Thyroid gland (tissue), 4 donors: ENCODE measurements around the gene GOLGA6D. TPM values are rescaled to one million over a fixed set of nuclear protein-coding genes. Genes with fewer than 3 reads are reported as not detected.
"Not testable (repeated sequence)": the region's sequence is repeated elsewhere in the genome, so short reads cannot be mapped to it uniquely, and the experiment has no call there.

Source experiments
- DNase-seq, 2 donors: peaks; one replicate each; pipeline ENCODE4 v3.0.0-alpha.2; 2019
- H3K27ac ChIP-seq, 3 donors: fragments of 200-600 bp; sonication (generic); 1 replicate in 2 of 3; 2 replicates in 1 of 3; pipeline ENCODE4 v1.5.1; 2016 to 2019; ENCODE audit warnings: mild to moderate bottlenecking in 1 of 3, moderate library complexity in 1 of 3
- H3K27me3 ChIP-seq: fragments of 200-600 bp; sonication (generic); one replicate; pipeline ENCODE4 v1.5.1; 2019
- H3K36me3 ChIP-seq, 2 donors: fragments of 200-600 bp; sonication (generic); one replicate each; pipeline ENCODE4 v1.5.1; 2016 to 2019
- H3K4me1 ChIP-seq, 2 donors: fragments of 200-600 bp; sonication (generic); one replicate each; pipeline ENCODE4 v1.5.1; 2017 to 2019
- H3K4me3 ChIP-seq, 3 donors: fragments of 200-600 bp; sonication (generic); replicated peaks in 1 of 3; 1 replicate in 2 of 3; 2 replicates in 1 of 3; pipeline ENCODE4 v1.5.1; 2016; ENCODE audit warnings: mild to moderate bottlenecking in 1 of 3
- H3K9me3 ChIP-seq: fragments of 200-600 bp; sonication (generic); one replicate; pipeline ENCODE4 v1.5.1; 2017
- POLR2A ChIP-seq, 2 donors: fragments of 450-650 bp; IDR thresholded peaks; one replicate each; pipeline ENCODE4 v1.6.1; 2017; ENCODE audit warnings: antibody characterized with exemption in 2 of 2, mild to moderate bottlenecking in 2 of 2, moderate library complexity in 1 of 2
- WGBS, 2 donors: methylation state at CpG; one replicate each; pipeline ENCODE4 v1.1.5; 2017; 5-methylcytosine and 5-hydroxymethylcytosine counted together
- intact Hi-C: fragments of 100-400 bp; cut with DNase I; formaldehyde crosslinking; loops from one replicate; pipeline ENCODE4 v1.15.1; 2023
- total RNA-seq, 4 donors: library from RNA; depleted of rRNA; stranded (reverse); fragments of >200 nt; gene quantifications; one replicate each; pipeline ENCODE4 v1.2.3, GENCODE V29; 2016
- TF ChIP-seq, protein P1 (sequence below), 6 experiments: fragments of 200-600 bp in 3 of 6; fragments of 450-650 bp in 3 of 6; sonication (generic) in 3 of 6; IDR thresholded peaks; one replicate each; pipeline ENCODE4 v1.5.1; 2016 to 2019; ENCODE audit warnings: antibody characterized with exemption in 6 of 6, mild to moderate bottlenecking in 2 of 6, inconsistent platforms in 1 of 6, moderate library complexity in 1 of 6

Gene GOLGA6D
- total RNA-seq, 4 donors from 2014 or later: not detected

DNA sequence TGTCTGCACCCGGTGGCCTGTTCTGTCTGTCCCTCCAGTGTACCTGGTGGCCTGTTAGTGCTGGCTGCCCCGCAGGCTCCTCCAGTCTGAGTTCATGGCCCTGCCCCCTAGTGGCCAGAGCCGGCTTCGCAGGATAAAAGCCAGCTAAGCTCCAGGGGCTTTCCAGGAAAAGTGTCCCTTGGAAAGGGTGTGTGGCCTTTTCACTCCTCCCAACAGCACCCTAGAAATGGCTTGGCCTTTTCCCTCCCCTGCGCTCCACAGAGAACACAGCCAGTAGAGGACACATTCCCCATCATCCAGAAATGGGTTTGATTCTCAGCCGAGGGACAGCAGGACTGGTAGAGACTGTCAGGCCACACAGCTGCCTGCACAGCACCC, 16.7 kb downstream of the GOLGA6D start:
- H3K27ac ChIP-seq, H3K4me1 ChIP-seq, H3K27me3 ChIP-seq, H3K4me3 ChIP-seq, intact Hi-C loops, H3K36me3 ChIP-seq, H3K9me3 ChIP-seq: not testable (repeated sequence)
- DNase-seq: peak; percentile 68 to 72
- WGBS, 2 donors: 0 to 25% methylated on average over 4 to 6 of the region's 6 CpGs
- TF ChIP-seq, protein P1, sequence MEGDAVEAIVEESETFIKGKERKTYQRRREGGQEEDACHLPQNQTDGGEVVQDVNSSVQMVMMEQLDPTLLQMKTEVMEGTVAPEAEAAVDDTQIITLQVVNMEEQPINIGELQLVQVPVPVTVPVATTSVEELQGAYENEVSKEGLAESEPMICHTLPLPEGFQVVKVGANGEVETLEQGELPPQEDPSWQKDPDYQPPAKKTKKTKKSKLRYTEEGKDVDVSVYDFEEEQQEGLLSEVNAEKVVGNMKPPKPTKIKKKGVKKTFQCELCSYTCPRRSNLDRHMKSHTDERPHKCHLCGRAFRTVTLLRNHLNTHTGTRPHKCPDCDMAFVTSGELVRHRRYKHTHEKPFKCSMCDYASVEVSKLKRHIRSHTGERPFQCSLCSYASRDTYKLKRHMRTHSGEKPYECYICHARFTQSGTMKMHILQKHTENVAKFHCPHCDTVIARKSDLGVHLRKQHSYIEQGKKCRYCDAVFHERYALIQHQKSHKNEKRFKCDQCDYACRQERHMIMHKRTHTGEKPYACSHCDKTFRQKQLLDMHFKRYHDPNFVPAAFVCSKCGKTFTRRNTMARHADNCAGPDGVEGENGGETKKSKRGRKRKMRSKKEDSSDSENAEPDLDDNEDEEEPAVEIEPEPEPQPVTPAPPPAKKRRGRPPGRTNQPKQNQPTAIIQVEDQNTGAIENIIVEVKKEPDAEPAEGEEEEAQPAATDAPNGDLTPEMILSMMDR (IDR thresholded peaks at IDR 0.05): peak in 4 of 6 experiments; percentile 26 to 61 (median 38)

DNA sequence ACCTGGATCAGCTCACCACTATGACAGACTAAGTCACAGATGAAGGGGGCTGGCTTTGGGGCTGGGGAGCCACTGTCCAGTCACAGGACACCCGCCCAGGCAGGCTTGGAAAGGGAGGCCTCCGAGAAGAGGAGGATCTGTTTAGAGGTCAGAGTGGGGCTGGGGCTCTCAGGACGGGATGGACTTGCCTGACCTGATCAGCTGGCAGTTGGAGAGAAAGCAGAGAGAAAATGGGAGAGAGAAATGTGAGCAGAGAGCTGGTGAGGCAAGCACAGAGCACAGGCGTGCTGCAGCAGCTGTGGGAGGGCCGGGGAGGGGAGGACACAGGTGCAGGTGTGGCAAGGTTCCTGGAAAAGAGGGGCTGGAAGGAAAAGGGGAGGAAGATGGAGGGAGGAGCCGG, 17.4 kb downstream of the GOLGA6D start:
- H3K4me1 ChIP-seq, H3K9me3 ChIP-seq, H3K4me3 ChIP-seq, DNase-seq, intact Hi-C loops, H3K27ac ChIP-seq, H3K27me3 ChIP-seq, H3K36me3 ChIP-seq: not testable (repeated sequence)
- WGBS, 2 donors: 59 to 78% methylated on average over 5 to 6 of the region's 6 CpGs

DNA sequence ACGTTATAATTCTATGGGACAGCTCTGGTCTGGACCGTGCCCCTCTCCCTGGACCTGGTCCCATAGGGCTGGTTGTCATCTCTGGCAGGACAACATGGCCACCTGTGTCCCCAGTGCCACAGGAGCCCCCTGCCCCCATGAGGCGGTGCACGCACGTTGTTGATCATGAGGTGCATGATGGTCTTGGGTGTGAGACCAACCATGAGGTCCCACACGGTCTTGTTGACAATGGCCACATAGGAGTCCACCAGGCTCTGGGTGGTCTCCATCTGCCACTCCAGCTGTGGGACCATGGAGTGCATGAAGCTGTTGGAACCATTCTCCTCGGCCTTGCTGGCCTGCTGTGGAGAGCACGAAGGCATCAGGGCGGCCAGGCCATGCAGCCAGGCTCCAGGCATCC, 19.7 kb downstream of the GOLGA6D start:
- intact Hi-C loops: no loop called here
- 86% methylated on average over 4 of the region's 9 CpGs; no CpG with 5 or more reads in 1 of the 2 donors for WGBS, 2 donors
- TF ChIP-seq POLR2A (IDR thresholded peaks at IDR 0.05): no peak
- TF ChIP-seq, protein P1 (IDR thresholded peaks at IDR 0.05): no peak

GRCh38 chr15:75302753-75303152, 20.1 kb downstream of the GOLGA6D start:
- H3K4me1 ChIP-seq, H3K27me3 ChIP-seq, H3K36me3 ChIP-seq, intact Hi-C loops, DNase-seq, H3K4me3 ChIP-seq, H3K9me3 ChIP-seq, H3K27ac ChIP-seq: not testable (repeated sequence)
- 81 to 93% methylated on average over 4 of the region's 4 CpGs for WGBS, 2 donors

More for the DNA sequence above, 19.7 kb downstream of the GOLGA6D start:
- H3K27me3 ChIP-seq: no peaks in the 10 kb centered on the region
- H3K36me3 ChIP-seq: no peaks in the 10 kb centered on the region
- no peaks in the 10 kb centered on the region for H3K9me3 ChIP-seq
- no peak for DNase-seq
- no peaks in the 10 kb centered on the region for H3K4me1 ChIP-seq
- no peak overlapping the region for H3K4me3 ChIP-seq
- no peak overlapping the region for H3K27ac ChIP-seq

DNA sequence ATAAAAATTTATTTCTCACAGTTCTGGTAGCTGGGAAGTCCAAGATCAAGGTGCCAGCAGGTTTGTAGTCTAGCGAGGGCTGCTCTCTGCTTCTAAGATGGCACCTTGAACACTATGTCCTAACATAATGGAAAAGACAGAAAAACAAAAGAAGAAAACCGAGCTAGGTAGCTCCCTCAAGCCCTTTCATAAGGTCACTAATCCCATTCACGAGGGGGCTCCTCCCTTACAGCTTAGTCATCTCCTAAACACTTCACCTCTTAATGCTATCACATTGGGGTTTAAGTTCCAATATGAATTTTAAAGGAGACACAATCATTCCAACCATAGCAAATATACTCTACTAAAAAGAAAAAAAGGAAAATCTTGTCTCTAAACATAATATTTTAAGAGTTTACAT, 23.6 kb downstream of the GOLGA6D start:
- no peaks in the 10 kb centered on the region for H3K9me3 ChIP-seq
- H3K27ac ChIP-seq: no peak overlapping the region
- 68 to 82% methylated on average over 3 of the region's 3 CpGs for WGBS, 2 donors
- no peaks in the 10 kb centered on the region for H3K36me3 ChIP-seq
- DNase-seq: no peak
- no peak overlapping the region for H3K4me3 ChIP-seq
- intact Hi-C loops: no loop called here
- no peaks in the 10 kb centered on the region for H3K4me1 ChIP-seq
- no peaks in the 10 kb centered on the region for H3K27me3 ChIP-seq
- TF ChIP-seq, protein P1 (IDR thresholded peaks at IDR 0.05): no peak
- TF ChIP-seq POLR2A (IDR thresholded peaks at IDR 0.05): no peak

DNA sequence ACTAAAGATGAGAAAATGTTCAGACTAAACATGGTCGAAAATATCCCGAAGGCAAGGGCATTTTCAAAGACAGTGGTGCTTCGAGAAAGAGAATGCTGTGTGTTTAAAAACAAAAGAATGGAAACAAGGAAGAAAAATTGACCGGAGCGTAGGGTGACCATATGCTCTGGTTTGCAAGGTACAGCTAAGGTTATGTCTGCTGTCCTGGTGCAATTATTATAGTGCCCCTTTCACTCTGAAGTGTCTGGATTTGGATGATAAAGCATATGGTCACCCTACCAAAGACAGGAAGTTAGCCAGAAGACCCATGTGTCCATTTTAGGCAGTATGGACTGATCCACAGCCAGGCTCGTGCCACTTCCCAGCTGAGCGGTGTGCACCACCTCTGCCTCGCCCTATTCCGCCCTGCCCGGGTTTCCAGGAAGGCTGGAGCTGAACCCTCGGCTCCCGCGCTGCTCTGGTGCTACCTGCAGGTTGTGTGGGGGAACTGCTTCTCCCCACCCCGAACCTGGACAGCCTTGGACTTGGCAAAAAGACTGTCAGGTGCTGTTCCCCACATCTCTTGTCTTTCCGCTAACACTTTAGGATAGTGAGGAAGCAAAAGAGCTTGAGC, 25.2 kb downstream of the GOLGA6D start:
- peak; percentile 15 to 21 for DNase-seq

More for the DNA sequence above, 25.2 kb downstream of the GOLGA6D start:
- H3K9me3 ChIP-seq: no peaks in the 10 kb centered on the region
- H3K27ac ChIP-seq: no peak overlapping the region
- no peaks in the 10 kb centered on the region for H3K4me1 ChIP-seq
- TF ChIP-seq POLR2A (IDR thresholded peaks at IDR 0.05): no peak
- TF ChIP-seq, protein P1 (IDR thresholded peaks at IDR 0.05): peak in 2 of 6 experiments; percentile 13 to 31
- no peak overlapping the region for H3K4me3 ChIP-seq
- intact Hi-C loops: no loop called here
- no peaks in the 10 kb centered on the region for H3K36me3 ChIP-seq
- WGBS, 2 donors: 34 to 51% methylated on average over 10 to 15 of the region's 15 CpGs
- H3K27me3 ChIP-seq: no peaks in the 10 kb centered on the region
